Stromal cell of bone marrow (primary cell): Measurements from ENCODE around the gene CYTIP.

Source experiments
- DNase-seq: peaks from one replicate; pipeline ENCODE4 v3.0.0-alpha.2; 2012; ENCODE audit warnings: low read depth

Gene CYTIP

DNA sequence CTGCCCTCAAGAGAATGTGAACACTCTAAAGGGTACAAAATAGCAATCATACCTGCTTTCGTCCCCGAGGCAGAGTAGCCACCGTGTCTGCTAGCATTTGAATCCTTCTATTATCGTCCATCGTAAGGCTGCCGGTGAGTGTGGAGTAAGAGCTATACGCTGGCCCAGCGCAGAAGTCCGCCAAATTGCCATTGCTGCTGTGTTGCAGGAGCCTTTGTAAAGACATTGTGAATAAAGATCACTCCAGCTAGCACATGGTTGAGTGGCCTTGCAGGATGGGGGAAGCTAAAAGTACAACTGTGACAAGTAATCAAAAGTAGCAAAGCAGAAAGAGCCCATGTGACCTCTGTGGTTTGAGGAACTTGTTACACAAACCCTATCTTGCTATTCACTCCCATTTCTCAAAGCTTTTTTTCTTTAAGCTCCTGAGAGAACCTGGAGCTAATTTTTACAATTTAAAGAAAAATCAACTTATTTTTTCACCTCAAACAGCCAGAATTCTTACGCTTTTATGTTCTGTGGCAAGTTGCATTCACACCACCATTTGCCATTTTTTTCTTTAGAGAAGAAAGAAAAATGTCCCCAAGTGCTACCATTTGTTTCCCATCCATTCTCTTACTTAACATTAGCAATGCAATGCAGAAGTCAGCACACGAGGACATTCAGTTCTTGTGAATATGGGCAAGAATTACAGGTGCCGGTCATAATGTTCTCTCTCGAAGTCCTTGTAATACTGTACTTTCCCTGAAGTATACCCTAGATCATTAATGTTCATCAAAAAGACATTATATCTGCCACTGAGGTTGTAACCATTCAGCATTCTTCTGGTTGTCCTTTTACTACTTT, at the start of gene CYTIP:
Gene CYTIP (minus strand): TSS at position 295 of the 846 bp plus-strand sequence. CDS start 69 bp downstream, at position 226.
- no peak for DNase-seq

DNA sequence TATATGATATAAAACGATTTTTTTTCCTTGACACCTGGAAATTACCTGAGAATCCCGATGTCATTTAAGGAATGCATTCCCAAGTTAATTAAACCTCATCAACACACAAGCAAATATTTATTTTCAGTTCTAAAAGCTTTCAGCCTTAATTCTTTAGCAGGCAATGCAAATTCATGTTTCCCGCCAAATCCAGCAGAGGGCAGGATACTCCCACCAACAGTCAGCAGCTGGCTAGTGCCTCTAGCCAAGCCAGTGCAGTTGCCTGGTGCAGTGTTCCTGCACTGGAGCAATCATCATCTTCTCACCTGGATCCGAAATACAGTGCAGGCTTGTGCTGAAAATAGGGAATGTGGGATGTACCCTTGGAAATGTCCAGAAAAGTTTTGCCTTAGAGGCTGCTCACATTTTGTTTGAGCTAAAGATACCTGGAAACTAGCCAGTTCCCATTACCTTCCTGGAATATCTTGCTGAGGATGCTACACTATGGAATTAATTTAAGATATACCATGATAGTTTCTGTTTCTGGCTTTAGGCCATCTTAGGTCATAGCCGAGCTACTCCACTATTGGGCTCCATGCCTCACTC, 48.4 kb upstream of the CYTIP start:
- DNase-seq: peak; percentile 60

DNA sequence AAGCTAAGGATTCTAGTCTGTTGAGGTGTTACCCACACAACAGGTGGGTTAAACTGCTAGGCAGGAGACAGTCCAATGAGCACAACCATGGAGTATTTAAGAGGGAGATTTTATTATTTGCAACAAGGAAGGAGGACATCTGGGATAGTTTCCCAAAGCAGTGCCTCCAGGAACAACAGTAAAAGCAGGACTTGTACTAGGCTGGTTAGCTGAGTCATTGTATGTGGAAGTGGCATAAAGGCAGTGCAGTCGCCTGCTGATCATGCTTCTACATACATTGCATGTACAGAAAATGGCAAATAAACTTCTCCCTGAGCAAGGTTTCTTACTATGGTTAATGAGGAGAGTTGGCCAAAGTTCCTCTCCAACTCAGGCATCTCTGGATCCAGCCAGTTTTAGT, 46.1 kb upstream of the CYTIP start:
- DNase-seq: no peak

DNA sequence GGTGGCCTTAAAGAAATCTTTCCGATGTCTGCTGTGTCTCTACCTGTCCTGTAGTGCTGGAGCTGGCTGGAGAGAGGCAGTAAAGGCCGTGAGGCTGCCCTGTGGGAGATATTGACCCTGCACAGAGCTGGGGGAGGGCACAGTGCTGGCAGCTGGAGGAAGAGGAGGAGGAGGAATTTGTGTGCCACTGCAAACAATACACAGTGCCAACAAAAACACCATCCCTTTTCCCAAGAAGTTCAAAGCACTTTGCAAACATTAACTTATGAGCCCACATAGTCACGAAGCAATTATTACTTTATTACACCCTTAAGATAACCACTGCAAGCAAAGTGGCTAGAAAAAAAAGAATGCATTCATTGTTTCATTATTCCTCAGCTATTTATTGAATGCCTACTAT, 45.0 kb upstream of the CYTIP start:
- no peak for DNase-seq

DNA sequence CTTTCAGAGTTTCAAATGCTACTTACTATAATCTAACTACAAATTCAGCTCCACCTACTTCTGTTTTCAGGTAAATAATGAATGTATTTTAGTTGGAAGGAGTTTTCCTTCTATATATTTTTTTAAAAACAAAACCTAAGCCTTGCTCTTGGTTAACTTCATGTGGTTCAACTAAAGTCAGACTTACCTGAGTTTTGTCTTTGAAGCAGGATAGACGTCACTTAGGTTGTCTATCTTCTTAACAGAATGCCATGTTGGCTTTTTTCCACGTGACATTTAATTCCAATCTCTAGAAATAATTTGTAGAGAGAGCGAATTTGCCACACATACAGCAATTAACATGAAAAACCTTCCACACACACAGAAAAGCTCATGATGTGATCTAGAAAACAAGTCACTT, 43.9 kb upstream of the CYTIP start:
- no peak for DNase-seq

DNA sequence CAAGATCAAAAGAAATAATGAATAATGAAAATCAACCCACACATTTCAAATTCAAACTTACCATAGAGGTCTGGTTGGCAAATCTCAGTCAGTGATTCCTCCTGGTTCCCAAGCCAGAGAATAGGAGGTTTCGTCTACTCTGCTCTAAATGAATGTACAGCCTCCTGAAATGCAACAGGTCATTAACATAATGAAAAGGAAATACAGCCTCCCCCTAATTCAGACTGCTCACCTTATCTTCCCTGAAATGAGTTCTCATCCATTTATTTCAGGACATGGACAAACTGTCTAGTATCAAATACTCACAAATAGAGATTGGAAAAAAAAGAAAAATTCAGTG, 43.4 kb upstream of the CYTIP start:
- no peak for DNase-seq

DNA sequence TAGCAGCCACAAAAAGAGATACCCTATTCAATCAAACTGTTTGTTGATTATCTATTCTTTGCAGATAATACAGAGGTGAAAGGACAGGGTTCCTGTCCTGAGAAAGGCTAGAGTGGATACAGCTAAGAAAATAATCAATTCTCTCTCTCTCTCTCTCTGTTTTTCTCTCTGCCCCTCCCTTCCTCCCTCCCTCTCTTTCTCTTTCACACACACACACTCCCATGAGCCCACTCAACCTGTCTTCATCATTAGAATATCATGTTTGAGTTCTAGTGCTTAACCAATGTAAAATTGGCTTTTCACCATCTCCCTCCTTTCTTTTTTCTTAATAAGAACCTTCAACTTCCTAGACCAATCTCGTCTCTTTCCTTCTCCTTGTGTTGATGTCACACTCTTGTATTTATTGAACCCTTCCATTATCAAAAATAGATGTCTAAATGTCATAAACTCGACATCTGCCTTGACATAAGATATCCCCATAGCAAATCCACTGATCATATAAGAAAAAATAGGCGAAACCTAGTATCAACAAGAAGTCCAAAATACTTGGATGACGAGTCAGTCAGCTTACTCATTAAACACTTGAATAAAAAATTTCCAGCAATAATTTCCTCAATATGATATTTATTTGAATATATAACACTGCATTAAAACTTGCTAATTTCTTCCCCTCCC, 42.8 kb upstream of the CYTIP start:
- no peak for DNase-seq

DNA sequence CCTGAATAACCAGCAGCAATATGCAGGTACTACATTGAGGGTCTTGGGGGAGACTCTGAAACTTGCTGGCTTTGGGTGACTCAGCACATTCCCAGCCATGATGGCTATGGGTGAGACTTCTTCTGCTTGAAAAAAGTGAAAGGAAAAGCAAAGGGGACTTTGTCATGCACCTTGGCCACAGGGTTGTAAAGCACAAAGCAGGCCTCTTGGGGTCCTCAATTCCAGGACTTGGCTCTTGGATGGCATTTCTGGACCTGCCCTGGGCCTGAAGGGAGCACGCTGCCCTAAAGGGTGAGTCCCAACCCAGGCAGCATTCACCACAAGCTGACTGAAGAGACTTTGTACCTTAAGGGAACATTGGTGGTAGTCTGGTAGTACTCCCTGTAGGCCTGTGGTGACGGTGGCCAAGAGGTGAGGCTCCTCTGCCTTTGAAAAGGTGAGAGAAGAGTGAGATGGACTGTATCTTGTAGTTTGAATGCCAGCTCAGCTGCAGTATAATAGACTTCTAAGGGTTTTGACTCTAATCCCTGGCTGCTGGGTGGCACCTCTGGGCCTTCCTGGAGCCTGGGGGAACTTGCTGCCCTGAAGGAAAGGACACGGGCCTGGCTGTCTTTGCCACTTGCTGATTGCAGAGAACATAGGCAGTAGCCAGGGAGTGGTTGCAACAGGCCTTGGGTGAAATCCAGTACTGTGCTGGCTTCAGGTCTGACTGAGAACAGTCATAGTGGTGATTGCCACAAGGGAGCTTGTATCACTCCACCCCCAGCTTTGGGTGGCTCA, 36.5 kb upstream of the CYTIP start:
- DNase-seq: peak; percentile 88

DNA sequence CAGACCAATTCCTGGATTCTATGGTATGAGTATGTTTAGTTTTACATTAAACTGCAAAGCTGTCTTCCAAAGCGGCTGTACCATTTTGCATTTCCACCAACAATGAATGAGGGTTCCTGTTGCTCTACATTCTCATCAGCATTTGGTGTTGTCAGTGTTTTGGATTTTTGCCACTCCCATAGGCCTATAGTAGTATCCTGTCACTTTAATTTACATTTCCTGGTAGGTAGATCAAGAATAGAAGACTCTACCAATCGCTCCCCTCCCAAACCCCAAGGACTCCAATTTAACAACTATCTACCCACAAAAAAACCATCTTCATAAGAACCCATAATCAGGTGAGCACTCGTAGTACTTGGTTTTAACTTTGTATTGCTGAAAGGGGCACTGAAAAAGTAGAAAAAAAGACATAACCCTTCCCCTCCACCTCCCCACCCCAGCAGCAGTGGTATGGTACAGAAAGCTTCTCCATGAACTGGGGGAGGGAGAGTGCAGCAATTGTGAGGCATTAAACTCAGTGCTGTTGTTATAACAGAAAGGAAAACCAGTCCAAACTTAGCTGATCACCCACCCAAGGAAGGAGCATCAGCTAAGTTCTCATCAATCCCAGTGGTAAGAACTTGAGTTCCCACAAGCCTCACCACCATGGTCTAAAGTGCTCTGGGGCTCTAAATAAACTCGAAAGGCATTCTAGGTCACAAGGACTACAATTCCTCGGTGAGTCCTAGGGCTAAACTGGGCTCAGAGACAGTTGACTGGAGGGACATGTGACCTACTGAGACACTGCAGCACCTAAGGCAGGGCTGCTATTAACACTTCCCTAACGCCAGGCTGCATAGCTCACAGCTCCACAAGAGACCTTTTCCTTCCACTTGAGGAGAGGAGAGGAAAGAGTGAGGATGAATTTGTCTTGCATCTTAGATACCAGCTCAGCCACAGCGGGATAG, 35.5 kb upstream of the CYTIP start:
- no peak for DNase-seq

DNA sequence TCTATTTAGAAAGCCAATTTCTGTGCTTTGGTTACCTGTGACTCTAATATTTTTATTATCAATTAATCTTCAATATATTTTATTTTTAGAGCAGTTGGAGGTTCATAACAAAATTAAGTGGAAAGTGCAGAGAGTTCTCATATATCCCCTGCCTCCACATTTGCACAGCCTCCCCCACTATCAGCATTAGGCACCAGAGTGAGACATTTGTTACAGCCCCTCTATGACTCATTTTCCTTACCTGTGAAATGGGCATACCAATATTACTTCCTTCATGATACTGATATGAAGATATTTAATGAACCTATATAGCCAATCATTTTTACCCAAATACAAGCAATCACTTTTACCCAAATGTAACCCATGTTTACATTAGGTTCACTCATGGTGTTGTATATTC, 34.0 kb upstream of the CYTIP start:
- DNase-seq: no peak

DNA sequence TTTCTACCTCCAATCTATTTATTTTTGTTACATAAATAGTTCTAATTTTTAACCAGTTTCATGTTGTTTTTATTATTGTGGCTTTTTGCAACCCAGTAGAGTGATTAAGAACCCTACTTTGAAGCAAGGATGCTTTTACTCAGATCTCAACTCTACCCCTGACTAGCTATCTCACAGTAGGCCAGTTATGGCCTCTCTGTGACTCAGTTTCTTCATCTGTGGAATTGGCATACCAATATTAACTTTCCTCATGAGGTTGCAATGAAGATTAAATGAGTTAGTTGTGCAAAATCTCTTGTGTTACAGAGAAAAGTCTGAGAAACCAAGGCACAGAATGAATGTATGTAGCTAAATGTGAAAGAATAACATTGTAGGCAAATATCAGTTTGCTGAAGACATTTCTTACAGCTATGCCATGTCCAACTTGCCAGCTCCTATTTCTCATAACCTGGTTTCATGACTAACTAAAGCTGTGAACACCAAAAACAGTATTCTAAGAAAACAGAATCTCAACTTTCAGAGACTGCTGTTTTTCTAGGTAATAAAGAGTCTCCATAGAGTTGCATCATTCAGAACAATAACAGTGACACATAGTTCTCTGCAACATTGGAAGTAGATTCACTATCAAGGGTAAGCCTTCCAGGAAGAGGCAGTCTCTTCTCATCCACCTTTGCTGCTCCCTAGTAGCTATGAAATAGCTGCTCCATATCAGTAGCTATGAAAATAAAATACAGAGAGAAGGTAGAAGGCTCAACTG, 33.2 kb upstream of the CYTIP start:
- DNase-seq: peak; percentile 65

DNA sequence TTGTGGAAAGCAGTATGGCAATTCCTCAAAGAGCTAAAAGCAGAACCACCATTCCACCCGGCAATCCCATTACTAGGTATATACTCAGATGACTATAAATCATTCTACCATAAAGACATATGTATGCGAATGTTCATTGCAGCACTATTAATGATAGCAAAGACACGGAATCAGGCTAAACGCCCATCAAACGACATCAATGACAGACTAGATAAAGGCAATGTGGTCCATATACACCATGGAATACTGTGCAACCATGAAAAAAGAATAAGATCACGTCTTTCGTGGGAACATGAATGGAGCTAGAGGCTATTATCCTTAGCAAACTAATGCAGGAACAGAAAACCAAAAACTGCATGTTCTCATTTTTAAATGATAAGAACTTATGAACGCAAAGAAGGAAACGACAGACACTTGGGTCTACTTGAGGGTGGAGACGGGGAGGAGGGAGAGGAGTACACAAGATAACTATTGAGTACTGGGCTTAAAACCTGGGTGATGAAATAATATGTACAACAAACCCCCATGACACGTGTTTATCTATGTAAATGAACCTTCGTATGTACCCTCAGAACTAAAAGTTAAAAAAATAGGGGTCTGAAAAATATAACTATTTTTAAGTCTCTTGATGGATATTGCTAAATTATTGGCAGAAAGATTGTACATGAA, 32.0 kb upstream of the CYTIP start:
- DNase-seq: no peak

DNA sequence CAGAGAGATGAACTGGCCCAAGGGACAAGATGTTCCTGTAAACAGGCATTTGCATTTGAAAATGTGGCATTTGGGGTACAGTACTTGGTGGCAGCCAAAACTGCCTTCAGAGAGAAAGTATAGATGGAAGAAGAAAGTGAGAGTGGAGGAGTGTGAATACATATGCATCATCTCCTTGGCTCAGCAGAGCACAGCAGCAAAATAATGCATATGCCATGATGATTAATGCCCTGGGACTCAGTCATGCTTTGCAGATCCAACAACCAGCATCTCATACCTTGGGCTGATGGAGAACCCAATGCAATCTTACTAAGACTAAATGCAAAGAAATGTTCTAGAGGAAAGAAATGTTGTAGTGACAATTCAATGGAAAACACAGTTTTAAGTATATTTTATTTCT, 29.7 kb upstream of the CYTIP start:
- no peak for DNase-seq

DNA sequence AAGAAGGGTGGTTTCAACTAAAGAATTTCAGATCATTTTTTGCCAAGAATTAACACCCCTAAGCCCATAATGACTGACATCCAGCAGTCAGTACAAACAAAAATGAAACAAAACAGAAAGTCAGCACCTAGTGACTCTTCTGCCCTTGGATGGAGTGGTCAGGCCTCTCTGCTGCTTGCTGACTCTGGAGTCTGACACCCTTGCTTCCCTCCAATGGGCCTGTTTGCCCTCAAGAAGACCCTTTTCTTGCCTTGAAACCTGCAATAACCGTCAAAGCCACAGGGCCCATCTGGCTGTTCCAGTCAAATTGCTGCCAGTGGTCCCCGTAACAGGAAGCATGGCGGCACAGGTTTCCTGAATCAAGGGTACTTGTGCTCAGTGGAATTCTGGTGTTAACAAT, 27.2 kb upstream of the CYTIP start:
- no peak for DNase-seq

DNA sequence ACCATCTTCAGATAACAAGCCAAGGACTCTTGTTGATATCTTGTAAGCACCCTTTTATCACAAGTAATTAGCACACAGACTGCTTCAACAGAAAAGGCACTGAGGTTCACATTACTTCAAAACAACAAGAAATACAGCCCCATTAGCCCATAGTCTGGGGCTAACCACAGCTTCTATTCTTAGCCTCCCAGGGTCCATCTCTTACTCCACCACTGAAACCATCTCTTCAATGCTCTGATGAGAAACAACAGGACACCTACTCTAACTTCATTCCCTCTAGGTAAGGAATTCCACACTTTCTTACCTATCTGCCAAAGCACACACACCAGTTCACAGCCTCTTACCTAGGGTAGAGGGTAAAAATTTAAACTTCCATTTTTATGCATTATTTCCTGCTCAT, 26.4 kb upstream of the CYTIP start:
- DNase-seq: no peak

DNA sequence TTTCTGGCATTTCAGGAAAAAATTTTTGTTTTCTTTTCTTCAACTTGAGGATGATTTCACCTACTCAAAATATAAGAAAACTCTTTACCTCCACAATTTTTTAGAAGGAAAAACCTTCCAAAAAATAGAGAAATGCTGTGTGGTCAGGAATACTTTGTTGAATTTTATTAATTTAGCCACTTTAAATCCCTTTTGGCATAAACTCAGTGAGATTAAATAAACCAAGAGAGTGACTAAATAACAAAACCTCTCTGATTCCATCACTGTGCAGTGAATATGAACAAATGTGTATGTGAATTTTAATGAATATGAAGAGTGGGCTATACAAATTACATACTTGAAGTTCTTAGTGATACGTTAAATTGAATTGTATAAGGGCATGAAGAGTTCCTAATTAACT, 25.8 kb upstream of the CYTIP start:
- DNase-seq: no peak

DNA sequence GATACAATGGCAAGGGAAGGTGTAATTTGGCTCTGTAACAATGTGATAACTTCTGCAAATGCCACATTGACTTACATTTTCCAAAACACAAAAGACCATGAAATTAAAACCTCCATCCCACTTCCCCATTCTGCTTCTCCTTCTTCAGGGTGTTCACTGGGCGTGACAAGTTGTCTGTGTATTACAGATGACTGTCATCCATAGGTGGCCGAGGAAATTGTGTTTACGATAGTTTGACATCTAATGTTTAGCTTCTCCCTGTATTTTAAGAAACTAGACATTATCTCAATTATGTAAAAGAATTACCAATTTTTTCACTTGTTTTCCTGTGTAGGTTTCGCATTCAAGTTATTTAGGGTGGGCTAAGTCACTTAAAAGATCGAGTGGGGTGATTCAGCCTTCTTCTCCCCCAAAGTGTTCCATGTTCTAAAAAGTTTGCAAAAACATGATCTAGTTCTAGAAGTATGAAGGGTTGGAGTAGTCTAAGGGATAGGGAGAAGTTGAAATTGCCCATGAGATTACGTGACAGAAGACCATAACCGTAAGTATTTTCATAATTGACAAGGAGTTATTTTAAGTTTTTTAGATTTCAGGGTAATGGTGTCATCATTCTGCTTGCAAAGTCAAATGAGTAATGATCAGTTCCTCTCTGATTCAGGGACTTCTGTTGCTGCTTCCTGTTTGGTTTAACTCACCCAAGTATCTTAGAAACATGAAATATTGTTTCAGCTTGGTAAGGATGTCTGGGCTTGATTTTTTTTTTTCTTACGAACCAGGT, 25.2 kb upstream of the CYTIP start:
- peak; percentile 77 for DNase-seq

DNA sequence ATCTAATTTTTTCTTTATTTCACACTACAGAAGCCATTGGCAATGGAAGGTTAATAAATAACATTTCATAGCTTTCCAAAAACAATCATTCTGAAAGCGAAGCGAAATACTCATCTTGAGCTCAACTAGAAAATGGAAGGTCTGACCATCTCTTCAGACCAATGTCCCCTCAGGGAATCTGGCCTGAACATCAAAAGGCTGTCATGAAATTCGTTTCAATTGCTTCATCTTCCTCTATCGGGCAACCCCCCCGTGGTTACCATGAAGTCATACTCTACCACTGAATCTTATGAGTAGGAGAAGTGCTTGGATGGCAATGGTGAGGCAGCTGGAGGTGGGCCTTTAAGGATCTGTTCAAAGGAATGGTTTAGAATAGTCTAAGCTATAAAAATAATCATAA, 22.9 kb upstream of the CYTIP start:
- DNase-seq: no peak

DNA sequence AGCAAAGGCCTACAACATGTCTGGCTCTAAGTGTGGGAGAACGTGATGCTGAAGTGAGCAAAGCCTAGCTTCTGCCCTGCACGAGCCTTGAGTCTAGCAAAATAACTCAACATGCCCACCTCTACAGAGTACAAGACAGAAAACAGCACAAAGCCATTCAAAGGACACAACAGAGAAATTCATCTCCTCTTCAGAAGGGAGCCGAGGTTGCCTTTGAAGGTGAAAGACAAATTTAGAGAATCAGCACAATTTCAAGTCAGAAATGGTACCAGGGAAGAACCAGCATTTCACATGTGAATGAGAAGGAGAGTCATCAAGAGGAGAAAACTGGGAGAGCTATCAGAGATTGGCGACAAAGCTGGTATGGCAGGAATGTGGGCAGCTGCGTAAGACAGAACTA, 21.7 kb upstream of the CYTIP start:
- DNase-seq: no peak
